HepG2 (cell line): ENCODE results near the gene HSD3B7. TPM values are rescaled to one million over a fixed set of nuclear protein-coding genes. Genes with fewer than 3 reads are reported as not detected.

Source experiments
- BRD4 ChIP-seq: sonication (generic); formaldehyde crosslinking; IDR thresholded peaks from 2 replicates; pipeline ENCODE4 v1.4.0; 2020; ENCODE audit warnings: missing genetic modification reagents
- CREBL2 ChIP-seq: sonication (generic); formaldehyde crosslinking; IDR thresholded peaks from 2 replicates; pipeline ENCODE4 v1.8.1; 2023; ENCODE audit warnings: missing genetic modification reagents, mild to moderate bottlenecking, borderline replicate concordance
- ESRRA ChIP-seq: sonication (generic); formaldehyde crosslinking; IDR thresholded peaks from 2 replicates; pipeline ENCODE4 v1.5.1; 2020; ENCODE audit warnings: mild to moderate bottlenecking, low read depth, missing genetic modification reagents
- HOXA5 ChIP-seq: sonication (generic); formaldehyde crosslinking; IDR thresholded peaks from 2 replicates; pipeline ENCODE4 v1.4.0; 2020; ENCODE audit warnings: missing genetic modification reagents
- MAFG ChIP-seq: sonication (generic); formaldehyde crosslinking; IDR thresholded peaks from 2 replicates; pipeline ENCODE4 v1.5.1; 2020; ENCODE audit warnings: mild to moderate bottlenecking, missing genetic modification reagents
- MLXIP ChIP-seq: sonication (generic); formaldehyde crosslinking; IDR thresholded peaks from 2 replicates; pipeline ENCODE4 v1.9.0; 2021; ENCODE audit warnings: missing genetic modification reagents, borderline replicate concordance
- MYC ChIP-seq: sonication (generic); formaldehyde crosslinking; IDR thresholded peaks from 2 replicates; pipeline ENCODE4 v1.9.0; 2021; ENCODE audit warnings: missing genetic modification reagents, borderline replicate concordance
- NFYB ChIP-seq: sonication (generic); formaldehyde crosslinking; IDR thresholded peaks from 2 replicates; pipeline ENCODE4 v1.4.0; 2020; ENCODE audit warnings: missing genetic modification reagents
- SIX4 ChIP-seq: sonication (generic); formaldehyde crosslinking; IDR thresholded peaks from 2 replicates; pipeline ENCODE4 v1.4.0; 2020; ENCODE audit warnings: missing genetic modification reagents
- SOX5 ChIP-seq: IDR thresholded peaks from 2 replicates; pipeline ENCODE4 v1.6.1; 2016; ENCODE audit warnings: borderline replicate concordance
- TFDP2 ChIP-seq: sonication (generic); formaldehyde crosslinking; IDR thresholded peaks from 2 replicates; pipeline ENCODE4 v1.4.0; 2020; ENCODE audit warnings: missing genetic modification reagents
- ZNF235 ChIP-seq: sonication (generic); formaldehyde crosslinking; IDR thresholded peaks from 2 replicates; pipeline ENCODE4 v1.8.1; 2023; ENCODE audit warnings: mild to moderate bottlenecking, missing genetic modification reagents, borderline replicate concordance
- ZNF317 ChIP-seq: sonication (generic); formaldehyde crosslinking; IDR thresholded peaks from 2 replicates; pipeline ENCODE4 v1.5.0; 2020; ENCODE audit warnings: mild to moderate bottlenecking, missing genetic modification reagents
- ZNF614 ChIP-seq: IDR thresholded peaks from 2 replicates; pipeline ENCODE4 v1.6.1; 2018; ENCODE audit warnings: missing biosample characterization, missing genetic modification reagents, inconsistent platforms, borderline replicate concordance
- ZNF691 ChIP-seq: sonication (generic); formaldehyde crosslinking; IDR thresholded peaks from 2 replicates; pipeline ENCODE4 v1.4.0; 2020; ENCODE audit warnings: missing genetic modification reagents, low read depth, mild to moderate bottlenecking, borderline replicate concordance
- polyA plus RNA-seq, 8 experiments: library from polyadenylated mRNA; depleted of rRNA in 3 of 8; stranded (reverse) in 7 of 8; unstranded in 1 of 8; fragments of >200 nt; fragmentation: Illumina TruSeq in 4 of 8; extraction: Trizol in 4 of 8; gene quantifications; 2 replicates each; pipeline versions ENCODE4 v1.2.1 to v1.2.3, GENCODE V29; 2011 to 2016; ENCODE audit warnings: low read depth in 4 of 8, missing spikeins in 1 of 8, mixed read lengths in 1 of 8; ENCODE audit not compliant: insufficient read depth in 1 of 8
- total RNA-seq, 5 experiments: library from RNA; depleted of rRNA; stranded (reverse); fragments of >200 nt; fragmentation: Illumina TruSeq; extraction: Trizol; gene quantifications; 2 replicates each; pipeline ENCODE4 v1.2.3, GENCODE V29; 2016; ENCODE audit warnings: low read depth in 1 of 5
- TF ChIP-seq, protein P1 (sequence below), 2 experiments: sonication (generic) in 1 of 2; formaldehyde crosslinking in 1 of 2; IDR thresholded peaks; 2 replicates each; pipeline versions ENCODE4 v1.5.1 to v1.6.1; 2011 to 2020; ENCODE audit warnings: borderline replicate concordance in 1 of 2, low read depth in 1 of 2, low read length in 1 of 2, mild to moderate bottlenecking in 1 of 2, missing genetic modification reagents in 1 of 2, moderate library complexity in 1 of 2
- TF ChIP-seq, protein P2 (sequence below): IDR thresholded peaks from 2 replicates; pipeline ENCODE4 v1.6.1; 2012; ENCODE audit warnings: low read depth, low read length, improper control_type of control experiment

The HSD3B7 gene
- total and polyA plus RNA-seq, 2 of the 13 experiments (the other 11 are each of a cell fraction or from before 2014, with no cell fraction given): 32.9 to 69.7 TPM

DNA sequence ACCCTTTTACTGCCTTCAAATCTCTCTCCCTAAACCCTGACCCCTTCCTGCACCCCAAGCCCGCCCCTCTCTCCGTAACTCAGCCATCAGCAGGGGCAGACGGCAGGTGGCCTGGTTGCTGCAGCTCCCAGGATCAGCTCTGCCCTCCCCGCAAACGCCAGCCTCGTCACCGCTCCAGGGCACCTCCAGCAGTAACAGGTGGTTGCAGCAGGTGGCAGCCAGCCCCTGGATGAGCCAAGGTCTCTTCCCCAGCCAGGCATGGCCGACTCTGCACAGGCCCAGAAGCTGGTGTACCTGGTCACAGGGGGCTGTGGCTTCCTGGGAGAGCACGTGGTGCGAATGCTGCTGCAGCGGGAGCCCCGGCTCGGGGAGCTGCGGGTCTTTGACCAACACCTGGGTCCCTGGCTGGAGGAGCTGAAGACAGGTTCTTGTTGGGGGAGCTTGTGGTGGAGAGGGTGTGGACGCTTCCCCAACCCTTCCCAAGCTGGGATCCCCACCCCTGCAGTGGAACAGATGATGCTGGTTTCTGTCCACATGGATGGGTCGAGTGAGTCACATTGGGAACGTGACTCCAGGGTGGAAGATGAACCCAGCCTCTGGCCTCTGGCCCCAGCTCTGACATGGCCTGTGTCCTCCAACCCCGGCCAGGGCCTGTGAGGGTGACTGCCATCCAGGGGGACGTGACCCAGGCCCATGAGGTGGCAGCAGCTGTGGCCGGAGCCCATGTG, 558 bp downstream of the HSD3B7 start (continued):
- no peak for TF ChIP-seq MLXIP (CRISPR knock-in tag)
- no peak; the same call in 1 of the 2 replicates for TF ChIP-seq SOX5 (CRISPR knock-in tag)
- TF ChIP-seq ZNF691 (CRISPR knock-in tag): no peak; the same call in 1 of the 2 replicates
- TF ChIP-seq ZNF614 (CRISPR knock-in tag): 0 out of 2 replicates have a peak, but pooled peaks have one; percentile 27
- TF ChIP-seq HOXA5: peak; percentile 37; the same call in 1 of the 2 replicates
- TF ChIP-seq, protein P1, sequence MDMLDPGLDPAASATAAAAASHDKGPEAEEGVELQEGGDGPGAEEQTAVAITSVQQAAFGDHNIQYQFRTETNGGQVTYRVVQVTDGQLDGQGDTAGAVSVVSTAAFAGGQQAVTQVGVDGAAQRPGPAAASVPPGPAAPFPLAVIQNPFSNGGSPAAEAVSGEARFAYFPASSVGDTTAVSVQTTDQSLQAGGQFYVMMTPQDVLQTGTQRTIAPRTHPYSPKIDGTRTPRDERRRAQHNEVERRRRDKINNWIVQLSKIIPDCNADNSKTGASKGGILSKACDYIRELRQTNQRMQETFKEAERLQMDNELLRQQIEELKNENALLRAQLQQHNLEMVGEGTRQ (IDR thresholded peaks at IDR 0.05; ENCODE audit: low read depth, low read length): no peak
- TF ChIP-seq, protein P1 (CRISPR knock-in tag; IDR thresholded peaks at IDR 0.05; ENCODE audit: borderline replicate concordance): peak; percentile 82; the same call in 1 of the 2 replicates
- TF ChIP-seq ESRRA (CRISPR knock-in tag): peak; percentile 85
- peak; percentile 35; the same call in 1 of the 2 replicates for TF ChIP-seq TFDP2 (CRISPR knock-in tag)
- no peak; the same call in 1 of the 2 replicates for TF ChIP-seq ZNF317 (CRISPR knock-in tag)
- TF ChIP-seq SIX4 (CRISPR knock-in tag): no peak
- peak; percentile 74 for TF ChIP-seq BRD4 (CRISPR knock-in tag)
- no peak; the same call in none of the 2 replicates for TF ChIP-seq ZNF235 (CRISPR knock-in tag)
- TF ChIP-seq CREBL2 (CRISPR knock-in tag): 0 out of 2 replicates have a peak, but pooled peaks have one; percentile 79
- peak; percentile 94 for TF ChIP-seq MYC (CRISPR knock-in tag)
- no peak for TF ChIP-seq MAFG (CRISPR knock-in tag)
- no peak for TF ChIP-seq NFYB (CRISPR knock-in tag)
- TF ChIP-seq, protein P2, sequence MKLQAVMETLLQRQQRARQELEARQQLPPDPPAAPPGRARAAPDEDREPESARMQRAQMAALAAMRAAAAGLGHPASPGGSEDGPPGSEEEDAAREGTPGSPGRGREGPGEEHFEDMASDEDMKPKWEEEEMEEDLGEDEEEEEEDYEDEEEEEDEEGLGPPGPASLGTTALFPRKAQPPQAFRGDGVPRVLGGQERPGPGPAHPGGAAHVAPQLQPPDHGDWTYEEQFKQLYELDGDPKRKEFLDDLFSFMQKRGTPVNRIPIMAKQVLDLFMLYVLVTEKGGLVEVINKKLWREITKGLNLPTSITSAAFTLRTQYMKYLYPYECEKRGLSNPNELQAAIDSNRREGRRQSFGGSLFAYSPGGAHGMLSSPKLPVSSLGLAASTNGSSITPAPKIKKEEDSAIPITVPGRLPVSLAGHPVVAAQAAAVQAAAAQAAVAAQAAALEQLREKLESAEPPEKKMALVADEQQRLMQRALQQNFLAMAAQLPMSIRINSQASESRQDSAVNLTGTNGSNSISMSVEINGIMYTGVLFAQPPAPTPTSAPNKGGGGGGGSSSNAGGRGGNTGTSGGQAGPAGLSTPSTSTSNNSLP: no peak
